Astrocyte of the spinal cord (primary cell): ENCODE data around the gene GATA6.
"Not testable (repeated sequence)": the region's sequence is repeated elsewhere in the genome, so short reads cannot be mapped to it uniquely, and the experiment has no call there.

Experiments used
- DNase-seq: peaks from one replicate; pipeline ENCODE4 v3.0.0; 2011; ENCODE audit warnings: low read depth, low spot score
- H3K4me3 ChIP-seq: 2 replicates; pipeline ENCODE4 v1.5.1; 2011; ENCODE audit warnings: low read depth, mild to moderate bottlenecking, low read length, moderate library complexity
- CTCF ChIP-seq: IDR thresholded peaks from 2 replicates; pipeline ENCODE4 v1.5.1; 2012; ENCODE audit warnings: low read depth, mild to moderate bottlenecking, low read length, inconsistent platforms
- in situ Hi-C: cut with HindIII; loops from 2 replicates; pipeline ENCODE4 v1.10.0; 2017; ENCODE audit warnings: low sequenced_read_pairs

The GATA6 gene

GRCh38 chr18:22179631-22180030 lies 10.2 kb downstream of the GATA6 start:
- in situ Hi-C loops, result no loop called here

GRCh38 chr18:22180722-22181121 lies 11.3 kb downstream of the GATA6 start:
- TF ChIP-seq CTCF, result no peak
- no peak overlapping the region for H3K4me3 ChIP-seq
- in situ Hi-C loops, result no loop called here
- no peak for DNase-seq

More at GRCh38 chr18:22179631-22180030, 10.2 kb downstream of the GATA6 start:
- DNase-seq, result no peak
- H3K4me3 ChIP-seq, result no peak overlapping the region
- no peak for TF ChIP-seq CTCF

- no peak for DNase-seq
- TF ChIP-seq CTCF, result no peak
- in situ Hi-C loops, result no loop called here
- H3K4me3 ChIP-seq, result no peak overlapping the region
Measured at GRCh38 chr18:22182884-22183697, 13.7 kb downstream of the GATA6 start.

- in situ Hi-C loops, result no loop called here
- no peak overlapping the region for H3K4me3 ChIP-seq
- DNase-seq, result no peak
- TF ChIP-seq CTCF, result no peak
Measured at GRCh38 chr18:22183698-22184170, 14.3 kb downstream of the GATA6 start.

- DNase-seq, H3K4me3 ChIP-seq, in situ Hi-C loops: not testable (repeated sequence)
Measured at GRCh38 chr18:22184573-22184972, 15.2 kb downstream of the GATA6 start.

- no peak for TF ChIP-seq CTCF
- H3K4me3 ChIP-seq, result no peak overlapping the region
- DNase-seq, result no peak
- in situ Hi-C loops, result no loop called here
Measured at GRCh38 chr18:22185273-22185672, 15.9 kb downstream of the GATA6 start.

- no peak for TF ChIP-seq CTCF
- no peak overlapping the region for H3K4me3 ChIP-seq
- DNase-seq, result no peak
- in situ Hi-C loops, result no loop called here
Measured at GRCh38 chr18:22185771-22186386, 16.5 kb downstream of the GATA6 start.
